ENCODE data around the gene NEU4.

Gene NEU4

GRCh38 chr2:241855888-241856422 lies 47.0 kb downstream of the NEU4 start:
- no peaks in the 10 kb centered on the region for H3F3A ChIP-seq (ENCODE audit: insufficient read depth, low read length)
- H3K4me1 ChIP-seq (ENCODE audit: insufficient read depth, low read length, severe bottlenecking) = peaks cover 16% of the 10 kb centered on the region
- H3K79me2 ChIP-seq (ENCODE audit: insufficient read depth, low read length) = no peaks in the 10 kb centered on the region
- H3K36me3 ChIP-seq (ENCODE audit: insufficient read depth, low read length) = no peaks in the 10 kb centered on the region
- H3K27ac ChIP-seq (ENCODE audit: low read depth, low read length, poor library complexity, severe bottlenecking) = no peak overlapping the region
- H2AFZ ChIP-seq (ENCODE audit: low read length) = no peak overlapping the region
- H3K27me3 ChIP-seq (ENCODE audit: insufficient read depth, low read length) = 0 out of 2 replicates have a peak, but pooled peaks cover 5% of the 10 kb centered on the region
- H3K9me2 ChIP-seq (ENCODE audit: low read depth, low read length) = no peaks in the 10 kb centered on the region
- H3K4me3 ChIP-seq (ENCODE audit: low read depth, low read length, poor library complexity, severe bottlenecking) = no peak overlapping the region
- no peak overlapping the region for H3K9ac ChIP-seq (ENCODE audit: low read length)
- no peak overlapping the region for H3K4me2 ChIP-seq (ENCODE audit: low read length)
- no peaks in the 10 kb centered on the region for H3K9me3 ChIP-seq (ENCODE audit: low read length)
- H4K20me1 ChIP-seq (ENCODE audit: insufficient read depth, low read length) = no peaks in the 10 kb centered on the region
- no peak for TF ChIP-seq EZH2 (IDR thresholded peaks at IDR 0.05; ENCODE audit: borderline replicate concordance, low read length)
- no peak for TF ChIP-seq CTCF (IDR thresholded peaks at IDR 0.05; ENCODE audit: low read length)

GRCh38 chr2:241857041-241857541 lies 48.1 kb downstream of the NEU4 start:
- peaks cover 5% of the 10 kb centered on the region; the same call in 1 of the 2 replicates for H3K27me3 ChIP-seq (ENCODE audit: insufficient read depth, low read length)
- H3K9me3 ChIP-seq (ENCODE audit: low read length) = no peaks in the 10 kb centered on the region
- no peak overlapping the region for H3K4me3 ChIP-seq (ENCODE audit: low read depth, low read length, poor library complexity, severe bottlenecking)
- no peaks in the 10 kb centered on the region for H4K20me1 ChIP-seq (ENCODE audit: insufficient read depth, low read length)
- H3K4me2 ChIP-seq (ENCODE audit: low read length) = no peak overlapping the region
- H3K36me3 ChIP-seq (ENCODE audit: insufficient read depth, low read length) = no peaks in the 10 kb centered on the region
- no peak overlapping the region for H3K9ac ChIP-seq (ENCODE audit: low read length)
- no peak overlapping the region for H2AFZ ChIP-seq (ENCODE audit: low read length)
- H3K9me2 ChIP-seq (ENCODE audit: low read depth, low read length) = no peaks in the 10 kb centered on the region
- H3K4me1 ChIP-seq (ENCODE audit: insufficient read depth, low read length, severe bottlenecking) = peaks cover 16% of the 10 kb centered on the region
- no peak for TF ChIP-seq CTCF (IDR thresholded peaks at IDR 0.05; ENCODE audit: low read length)
- H3K79me2 ChIP-seq (ENCODE audit: insufficient read depth, low read length) = no peaks in the 10 kb centered on the region
- H3K27ac ChIP-seq (ENCODE audit: low read depth, low read length, poor library complexity, severe bottlenecking) = no peak overlapping the region
- H3F3A ChIP-seq (ENCODE audit: insufficient read depth, low read length) = no peaks in the 10 kb centered on the region

- TF ChIP-seq EZH2 (IDR thresholded peaks at IDR 0.05; ENCODE audit: borderline replicate concordance, low read length) (no peak), CTCF (IDR thresholded peaks at IDR 0.05; ENCODE audit: low read length) (no peak)
- Histone ChIP-seq H3K9me2 (ENCODE audit: low read depth, low read length) (no peaks in the 10 kb centered on the region), H3K36me3 (ENCODE audit: insufficient read depth, low read length) (no peaks in the 10 kb centered on the region), H3K4me1 (ENCODE audit: insufficient read depth, low read length, severe bottlenecking) (peaks cover 16% of the 10 kb centered on the region), H3K79me2 (ENCODE audit: insufficient read depth, low read length) (no peaks in the 10 kb centered on the region), H3K4me3 (ENCODE audit: low read depth, low read length, poor library complexity, severe bottlenecking) (no peak overlapping the region), H4K20me1 (ENCODE audit: insufficient read depth, low read length) (no peaks in the 10 kb centered on the region), H2AFZ (ENCODE audit: low read length) (no peak overlapping the region), H3K9me3 (ENCODE audit: low read length) (no peaks in the 10 kb centered on the region), H3K4me2 (ENCODE audit: low read length) (no peak overlapping the region), H3K27me3 (ENCODE audit: insufficient read depth, low read length) (peaks cover 5% of the 10 kb centered on the region; the same call in 1 of the 2 replicates), H3F3A (ENCODE audit: insufficient read depth, low read length) (no peaks in the 10 kb centered on the region), H3K27ac (ENCODE audit: low read depth, low read length, poor library complexity, severe bottlenecking) (no peak overlapping the region), H3K9ac (ENCODE audit: low read length) (no peak overlapping the region)
Measured at GRCh38 chr2:241857572-241858121, 48.7 kb downstream of the NEU4 start.

Measured in OCI-LY1 (cell line).